GM23338 (cell line): ENCODE data around the gene TMEM94. TPM values are rescaled to one million over a fixed set of nuclear protein-coding genes. Genes with fewer than 3 reads are reported as not detected.

Experiments used
- ATAC-seq: fragments of 200-7000 bp; cut with Tn5 transposase; 3 replicates; pipeline ENCODE4 v1.9.1; 2020
- DNase-seq: peaks from one replicate; pipeline ENCODE4 v3.0.0-alpha.2; 2015; ENCODE audit warnings: low spot score
- H2AFZ ChIP-seq: fragments of 200-600 bp; sonication (generic); 2 replicates; pipeline ENCODE4 v1.8.0; 2016; ENCODE audit warnings: antibody characterized with exemption, mild to moderate bottlenecking, moderate library complexity
- H3F3A ChIP-seq: fragments of 200-600 bp; sonication (generic); replicated peaks from 2 replicates; pipeline ENCODE4 v1.8.0; 2017; ENCODE audit warnings: antibody characterized with exemption, mixed run types, low read depth
- H3K27ac ChIP-seq: fragments of 200-600 bp; sonication (generic); 2 replicates; pipeline ENCODE4 v1.6.1; 2016; ENCODE audit warnings: low read depth
- H3K27me3 ChIP-seq: fragments of 200-600 bp; sonication (generic); 2 replicates; pipeline ENCODE4 v1.8.0; 2016; ENCODE audit warnings: mild to moderate bottlenecking, mixed run types, moderate library complexity; ENCODE audit not compliant: insufficient read depth
- H3K36me3 ChIP-seq: fragments of 200-600 bp; sonication (generic); 2 replicates; pipeline ENCODE4 v1.8.0; 2016; ENCODE audit warnings: mild to moderate bottlenecking; ENCODE audit not compliant: insufficient read depth
- H3K4me1 ChIP-seq: fragments of 200-600 bp; sonication (generic); 2 replicates; pipeline ENCODE4 v1.8.0; 2016; ENCODE audit warnings: mild to moderate bottlenecking, moderate library complexity; ENCODE audit not compliant: insufficient read depth
- H3K4me2 ChIP-seq: fragments of 200-600 bp; sonication (generic); 2 replicates; pipeline ENCODE4 v1.7.1; 2017; ENCODE audit warnings: mixed run types
- H3K4me3 ChIP-seq: fragments of 200-600 bp; sonication (generic); 2 replicates; pipeline ENCODE4 v1.6.1; 2016; ENCODE audit warnings: mixed run types
- H3K79me2 ChIP-seq: fragments of 200-600 bp; sonication (generic); replicated peaks from 2 replicates; pipeline ENCODE4 v1.8.0; 2017; ENCODE audit warnings: mild to moderate bottlenecking; ENCODE audit not compliant: insufficient read depth
- H3K9me2 ChIP-seq: fragments of 200-600 bp; sonication (generic); 2 replicates; pipeline ENCODE4 v1.8.0; 2017; ENCODE audit not compliant: insufficient read depth
- H4K20me1 ChIP-seq: fragments of 200-600 bp; sonication (generic); replicated peaks from 2 replicates; pipeline ENCODE4 v1.8.0; 2017; ENCODE audit warnings: mild to moderate bottlenecking; ENCODE audit not compliant: insufficient read depth
- H3K27ac Mint-ChIP-seq: 2 replicates; pipeline ENCODE4 v1.8.0; 2020; ENCODE audit warnings: inconsistent platforms, mild to moderate bottlenecking, moderate library complexity, mixed read lengths
- H3K27me3 Mint-ChIP-seq: 3 replicates; pipeline ENCODE4 v1.8.0; 2022; ENCODE audit warnings: low read depth, mild to moderate bottlenecking, moderate library complexity, mixed read lengths, inconsistent platforms; ENCODE audit not compliant: insufficient read depth, poor library complexity
- H3K36me3 Mint-ChIP-seq: 3 replicates; pipeline ENCODE4 v1.8.0; 2021; ENCODE audit warnings: low read depth, mild to moderate bottlenecking, inconsistent platforms, moderate library complexity, mixed read lengths
- H3K4me1 Mint-ChIP-seq: 3 replicates; pipeline ENCODE4 v1.8.0; 2020; ENCODE audit warnings: mild to moderate bottlenecking, inconsistent platforms, mixed read lengths
- H3K4me3 Mint-ChIP-seq: 3 replicates; pipeline ENCODE4 v1.8.0; 2021; ENCODE audit warnings: moderate library complexity, mild to moderate bottlenecking, inconsistent platforms, mixed read lengths
- H3K9me3 Mint-ChIP-seq: 3 replicates; pipeline ENCODE4 v1.8.0; 2020; ENCODE audit warnings: moderate library complexity, mild to moderate bottlenecking, inconsistent platforms, mixed read lengths
- CREB1 ChIP-seq: fragments of 250-450 bp; sonication (Bioruptor Pico); IDR thresholded peaks from 2 replicates; pipeline ENCODE4 v1.5.0; 2020; ENCODE audit warnings: low read depth, mild to moderate bottlenecking, moderate library complexity
- EZH2 ChIP-seq: fragments of 200-600 bp; sonication (generic); IDR thresholded peaks from one replicate; pipeline ENCODE4 v1.8.0; 2017; ENCODE audit warnings: antibody characterized with exemption, mild to moderate bottlenecking, low read depth; ENCODE audit not compliant: unreplicated experiment
- ZNF114 ChIP-seq: fragments of 250-450 bp; sonication (Bioruptor Pico); IDR thresholded peaks from 2 replicates; pipeline ENCODE4 v1.5.0; 2020; ENCODE audit warnings: mild to moderate bottlenecking, moderate library complexity
- ZNF331 ChIP-seq: fragments of 250-450 bp; sonication (Bioruptor Pico); IDR thresholded peaks from 2 replicates; pipeline ENCODE4 v1.5.0; 2020; ENCODE audit warnings: low read depth, mild to moderate bottlenecking, moderate library complexity
- polyA plus RNA-seq: library from polyadenylated mRNA; unstranded; fragments of >200 nt; fragmentation: Nextera tagmentation; extraction: Ambion mirVana; gene quantifications from 2 replicates; pipeline ENCODE4 v1.2.1, GENCODE V29; 2016
- total RNA-seq: library from RNA; depleted of rRNA; stranded (reverse); fragments of >200 nt; shearing (Covaris generic); gene quantifications from 2 replicates; pipeline ENCODE4 v1.2.3, GENCODE V29; 2014
- TF ChIP-seq, protein P1 (sequence below): IDR thresholded peaks from one replicate; pipeline ENCODE4 v1.6.1; 2018; ENCODE audit warnings: antibody characterized with exemption; ENCODE audit not compliant: unreplicated experiment

The TMEM94 gene
- total and polyA plus RNA-seq, 2 experiments from 2014 or later: 24.0 to 66.0 TPM

DNA sequence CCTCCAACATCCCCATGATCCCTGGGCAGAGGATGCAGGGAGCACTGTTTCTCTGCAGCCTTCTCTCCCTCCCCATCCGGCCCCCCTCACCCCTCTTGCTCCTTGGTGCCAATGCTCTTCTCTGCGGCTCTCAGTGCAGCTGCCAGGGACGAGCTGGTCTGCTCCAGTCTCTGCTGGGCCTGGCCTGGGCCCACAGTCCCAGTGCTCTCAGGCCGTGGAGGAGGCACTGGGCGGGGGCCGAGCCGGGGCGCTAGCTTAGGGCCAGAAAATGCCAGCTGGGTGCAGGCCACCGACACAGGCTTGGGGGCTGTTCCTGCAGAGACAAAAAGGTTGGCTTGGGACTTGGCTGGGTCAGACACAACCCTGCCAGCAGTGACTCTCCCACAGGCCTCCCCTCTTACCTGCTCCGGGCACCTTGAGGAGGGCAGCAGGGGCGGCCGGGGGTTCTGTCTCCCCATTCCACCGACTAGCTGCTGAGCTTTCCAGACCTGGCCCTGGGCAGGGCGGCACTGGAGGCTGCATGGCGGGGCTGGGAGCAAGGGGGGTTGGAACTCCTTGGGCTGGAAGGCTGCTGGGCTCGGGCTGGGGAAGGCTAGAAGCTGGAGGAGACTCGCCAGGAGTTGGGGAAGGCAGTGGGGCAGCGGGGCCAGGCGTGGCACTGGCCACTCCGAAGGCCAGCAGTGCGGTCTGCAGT, 45.1 kb downstream of the TMEM94 start:
- no peaks in the 10 kb centered on the region for H3K27me3 ChIP-seq
- H3K27me3 Mint-ChIP-seq: peaks cover 8% of the 10 kb centered on the region
- no peaks in the 10 kb centered on the region for H4K20me1 ChIP-seq
- no peaks in the 10 kb centered on the region; the same call in 1 of the 3 replicates for H3K4me1 Mint-ChIP-seq
- TF ChIP-seq, protein P1, sequence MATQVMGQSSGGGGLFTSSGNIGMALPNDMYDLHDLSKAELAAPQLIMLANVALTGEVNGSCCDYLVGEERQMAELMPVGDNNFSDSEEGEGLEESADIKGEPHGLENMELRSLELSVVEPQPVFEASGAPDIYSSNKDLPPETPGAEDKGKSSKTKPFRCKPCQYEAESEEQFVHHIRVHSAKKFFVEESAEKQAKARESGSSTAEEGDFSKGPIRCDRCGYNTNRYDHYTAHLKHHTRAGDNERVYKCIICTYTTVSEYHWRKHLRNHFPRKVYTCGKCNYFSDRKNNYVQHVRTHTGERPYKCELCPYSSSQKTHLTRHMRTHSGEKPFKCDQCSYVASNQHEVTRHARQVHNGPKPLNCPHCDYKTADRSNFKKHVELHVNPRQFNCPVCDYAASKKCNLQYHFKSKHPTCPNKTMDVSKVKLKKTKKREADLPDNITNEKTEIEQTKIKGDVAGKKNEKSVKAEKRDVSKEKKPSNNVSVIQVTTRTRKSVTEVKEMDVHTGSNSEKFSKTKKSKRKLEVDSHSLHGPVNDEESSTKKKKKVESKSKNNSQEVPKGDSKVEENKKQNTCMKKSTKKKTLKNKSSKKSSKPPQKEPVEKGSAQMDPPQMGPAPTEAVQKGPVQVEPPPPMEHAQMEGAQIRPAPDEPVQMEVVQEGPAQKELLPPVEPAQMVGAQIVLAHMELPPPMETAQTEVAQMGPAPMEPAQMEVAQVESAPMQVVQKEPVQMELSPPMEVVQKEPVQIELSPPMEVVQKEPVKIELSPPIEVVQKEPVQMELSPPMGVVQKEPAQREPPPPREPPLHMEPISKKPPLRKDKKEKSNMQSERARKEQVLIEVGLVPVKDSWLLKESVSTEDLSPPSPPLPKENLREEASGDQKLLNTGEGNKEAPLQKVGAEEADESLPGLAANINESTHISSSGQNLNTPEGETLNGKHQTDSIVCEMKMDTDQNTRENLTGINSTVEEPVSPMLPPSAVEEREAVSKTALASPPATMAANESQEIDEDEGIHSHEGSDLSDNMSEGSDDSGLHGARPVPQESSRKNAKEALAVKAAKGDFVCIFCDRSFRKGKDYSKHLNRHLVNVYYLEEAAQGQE: no peak
- TF ChIP-seq ZNF331 (CRISPR knock-in tag): no peak
- H3K4me3 Mint-ChIP-seq: no peak overlapping the region
- no peaks in the 10 kb centered on the region for H3K36me3 ChIP-seq
- H3K4me1 ChIP-seq: no peaks in the 10 kb centered on the region
- H2AFZ ChIP-seq: no peak overlapping the region
- H3F3A ChIP-seq: no peaks in the 10 kb centered on the region
- ATAC-seq (no peak), DNase-seq (no peak)
- no peak overlapping the region for H3K27ac Mint-ChIP-seq
- no peaks in the 10 kb centered on the region for H3K79me2 ChIP-seq
- H3K9me2 ChIP-seq: no peaks in the 10 kb centered on the region
- peaks cover 20% of the 10 kb centered on the region for H3K36me3 Mint-ChIP-seq
- no peak overlapping the region for H3K4me2 ChIP-seq
- H3K27ac ChIP-seq: no peak overlapping the region
- H3K4me3 ChIP-seq: no peak overlapping the region
- H3K9me3 Mint-ChIP-seq: no peaks in the 10 kb centered on the region

DNA sequence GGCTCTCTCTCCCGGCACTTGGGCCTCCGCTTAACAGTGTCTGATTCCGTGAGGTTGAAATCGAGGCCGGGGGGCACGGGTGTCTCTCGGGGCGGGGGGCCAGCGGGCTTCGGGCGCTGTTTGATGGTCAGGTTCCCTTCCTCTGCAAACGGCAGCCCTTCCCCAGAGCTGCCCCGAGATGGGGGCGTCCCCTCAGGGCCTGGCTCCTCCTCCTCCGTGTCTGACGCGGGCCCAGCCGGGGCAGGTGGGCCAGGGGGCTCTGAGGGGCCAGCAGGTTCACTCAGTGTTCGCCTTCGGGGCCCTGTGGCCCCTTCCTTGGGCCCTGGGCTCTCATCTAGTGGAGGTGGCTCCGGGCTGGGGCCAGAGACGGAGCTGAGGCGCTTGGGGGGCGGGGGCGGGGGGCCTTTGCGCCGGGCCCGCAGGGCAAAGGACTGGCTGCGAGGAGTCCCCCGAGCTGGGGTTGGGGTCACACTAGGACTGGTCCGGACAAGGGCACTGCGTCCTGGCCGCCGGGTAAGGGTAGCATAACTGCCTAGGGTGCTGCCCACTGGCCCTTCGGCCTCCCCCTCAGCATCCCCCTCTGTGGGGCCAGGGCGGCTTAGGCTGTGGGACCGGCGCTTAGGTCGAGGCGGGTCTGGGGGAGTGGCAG, 45.8 kb downstream of the TMEM94 start:
- DNase-seq (no peak), ATAC-seq (peak; percentile 6; the same call in 2 of the 3 replicates)
- Histone ChIP-seq H3K27ac (no peak overlapping the region), H3K79me2 (no peaks in the 10 kb centered on the region), H3K9me2 (no peaks in the 10 kb centered on the region), H3K4me1 (no peaks in the 10 kb centered on the region), H4K20me1 (no peaks in the 10 kb centered on the region), H2AFZ (no peak overlapping the region), H3K4me3 (no peak overlapping the region), H3K36me3 (no peaks in the 10 kb centered on the region), H3K27me3 (no peaks in the 10 kb centered on the region), H3F3A (no peaks in the 10 kb centered on the region), H3K4me2 (no peak overlapping the region)
- Mint-ChIP-seq H3K4me1 (no peaks in the 10 kb centered on the region; the same call in 1 of the 3 replicates), H3K4me3 (no peak overlapping the region), H3K9me3 (no peaks in the 10 kb centered on the region), H3K27me3 (peaks cover 8% of the 10 kb centered on the region), H3K36me3 (peaks cover 20% of the 10 kb centered on the region), H3K27ac (no peak overlapping the region)
- TF ChIP-seq, protein P1: no peak
- TF ChIP-seq EZH2 (no peak), CREB1 (CRISPR knock-in tag) (no peak), ZNF114 (CRISPR knock-in tag) (no peak)
